Measurements from ENCODE around the gene SAYSD1.

SAYSD1 gene

DNA sequence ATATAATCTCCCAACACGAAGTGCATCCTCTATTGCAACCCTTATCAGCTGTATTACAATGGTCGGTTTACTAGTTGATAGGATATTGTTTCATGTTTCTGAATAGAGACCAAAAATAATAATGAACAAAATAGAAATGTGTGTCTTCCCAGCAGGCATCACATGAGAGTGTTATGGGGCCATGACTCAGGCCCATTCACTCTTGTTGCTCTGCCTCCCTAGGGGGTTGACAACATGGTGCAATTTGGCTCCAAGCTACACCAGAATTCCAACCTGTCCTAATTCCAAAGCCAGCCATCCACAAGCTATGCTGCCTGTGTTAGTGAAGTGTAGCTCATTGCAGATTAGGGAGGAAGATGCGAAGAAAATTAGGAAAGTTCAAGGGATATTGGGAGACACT is 13.1 kb upstream of the SAYSD1 start:
- ATAC-seq, result no peak
- H3K27ac Mint-ChIP-seq, result no peak overlapping the region
- H3K9me3 Mint-ChIP-seq, result peaks cover 6% of the 10 kb centered on the region
- no peaks in the 10 kb centered on the region for H3K4me1 Mint-ChIP-seq
- no peaks in the 10 kb centered on the region for H3K36me3 Mint-ChIP-seq
- H3K4me3 Mint-ChIP-seq, result no peak overlapping the region
- H3K27me3 Mint-ChIP-seq, result peaks cover 9% of the 10 kb centered on the region

DNA sequence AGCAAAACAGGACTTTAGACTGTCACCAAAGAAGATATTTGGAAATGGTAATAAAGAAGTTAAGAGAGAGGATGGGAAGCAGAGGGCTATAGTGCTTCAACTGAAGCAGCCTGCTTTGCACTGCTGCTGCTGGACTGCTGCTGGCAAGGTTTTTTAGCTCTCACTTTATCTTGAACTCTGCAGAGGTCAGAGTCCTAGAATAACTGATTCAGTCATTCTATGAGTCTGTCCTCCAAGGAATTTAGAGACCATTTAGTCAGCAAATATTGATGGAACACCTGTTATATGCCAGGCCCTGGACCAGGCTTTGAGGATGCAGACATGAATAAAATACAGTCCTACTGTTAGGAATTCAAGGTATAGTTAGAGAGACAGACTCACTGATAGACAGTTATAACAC is 9.1 kb upstream of the SAYSD1 start:
- peaks cover 20% of the 10 kb centered on the region for H3K27me3 Mint-ChIP-seq
- H3K36me3 Mint-ChIP-seq, result no peaks in the 10 kb centered on the region
- no peak overlapping the region for H3K4me3 Mint-ChIP-seq
- peaks cover 3% of the 10 kb centered on the region for H3K9me3 Mint-ChIP-seq
- no peaks in the 10 kb centered on the region for H3K4me1 Mint-ChIP-seq
- ATAC-seq, result no peak
- no peak overlapping the region for H3K27ac Mint-ChIP-seq

GRCh38 chr6:39118921-39119320 is 3.9 kb upstream of the SAYSD1 start:
- peaks cover 11% of the 10 kb centered on the region for H3K4me1 Mint-ChIP-seq
- no peaks in the 10 kb centered on the region for H3K9me3 Mint-ChIP-seq
- no peak for ATAC-seq
- H3K36me3 Mint-ChIP-seq, result no peaks in the 10 kb centered on the region
- H3K27ac Mint-ChIP-seq, result no peak overlapping the region
- no peak overlapping the region for H3K4me3 Mint-ChIP-seq
- peaks cover 11% of the 10 kb centered on the region for H3K27me3 Mint-ChIP-seq

DNA sequence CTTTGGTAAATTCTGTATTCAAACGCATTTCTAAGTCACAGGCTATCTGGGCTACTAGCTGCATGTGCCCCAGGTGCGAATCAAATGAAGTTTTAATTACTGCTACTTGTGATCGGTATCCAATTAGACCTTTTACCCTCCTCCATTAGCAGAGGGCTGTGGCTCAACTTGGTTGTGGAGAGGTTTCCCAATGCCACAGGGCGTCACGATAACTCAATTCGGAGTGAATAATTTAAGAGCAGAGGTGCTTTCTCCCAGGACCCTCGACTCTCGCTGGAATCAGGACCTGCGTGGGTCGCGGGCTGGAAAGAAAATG is 640 bp downstream of the SAYSD1 start:
- Mint-ChIP-seq H3K4me1 (peaks cover 34% of the 10 kb centered on the region), H3K27ac (peak overlapping the region; percentile 93), H3K36me3 (peaks cover under 1% of the 10 kb centered on the region), H3K27me3 (no peaks in the 10 kb centered on the region), H3K9me3 (no peaks in the 10 kb centered on the region), H3K4me3 (peak overlapping the region; percentile 83)
- ATAC-seq, result peak; percentile 14

DNA sequence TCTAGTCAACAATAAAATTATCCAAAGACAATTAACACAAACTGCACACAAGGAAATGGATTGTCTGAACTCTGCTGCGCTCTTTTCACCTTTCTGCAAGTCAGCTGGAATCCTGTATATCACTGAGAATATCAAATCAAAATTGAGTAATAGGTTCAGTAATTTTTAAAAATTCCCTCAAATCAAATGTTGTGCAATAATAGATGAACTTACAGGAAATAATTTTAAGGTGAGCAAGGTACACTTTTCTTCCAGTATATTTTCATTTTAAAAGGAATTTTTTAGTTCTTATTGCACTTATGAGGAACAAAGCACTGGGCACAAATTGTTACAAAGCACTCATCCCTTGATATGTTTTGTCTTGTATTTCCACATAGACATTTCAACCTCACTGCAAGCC is 1.2 kb downstream of the SAYSD1 start:
- ATAC-seq, result no peak
- peak overlapping the region; percentile 83 for H3K4me3 Mint-ChIP-seq
- peaks cover 6% of the 10 kb centered on the region for H3K36me3 Mint-ChIP-seq
- H3K27me3 Mint-ChIP-seq, result no peaks in the 10 kb centered on the region
- peaks cover 38% of the 10 kb centered on the region for H3K4me1 Mint-ChIP-seq
- no peaks in the 10 kb centered on the region for H3K9me3 Mint-ChIP-seq
- H3K27ac Mint-ChIP-seq, result peak overlapping the region; percentile 93

DNA sequence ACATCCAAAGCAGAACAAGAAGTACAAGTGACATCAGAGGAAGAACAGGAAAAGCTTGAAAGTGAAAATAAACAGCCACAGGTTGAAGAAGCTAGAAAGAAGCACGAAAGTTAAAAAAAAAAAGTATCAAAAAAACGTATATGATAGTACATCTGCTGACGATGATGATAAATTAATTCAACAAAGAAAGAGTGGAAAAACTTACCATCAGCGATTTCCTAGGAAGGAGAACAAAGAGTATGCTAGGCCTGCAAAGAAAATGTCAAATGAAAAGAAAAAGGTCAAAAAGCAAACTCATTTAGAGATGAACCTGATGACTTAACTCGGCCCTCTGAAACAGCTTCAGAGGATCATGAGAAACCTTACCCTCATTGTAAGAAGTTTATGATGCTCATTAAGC is 3.7 kb downstream of the SAYSD1 start:
- Mint-ChIP-seq H3K27me3 (no peaks in the 10 kb centered on the region), H3K4me3 (peak overlapping the region; percentile 33), H3K9me3 (no peaks in the 10 kb centered on the region), H3K27ac (peak overlapping the region; percentile 89), H3K4me1 (peaks cover 48% of the 10 kb centered on the region), H3K36me3 (peaks cover 15% of the 10 kb centered on the region)
- no peak for ATAC-seq

DNA sequence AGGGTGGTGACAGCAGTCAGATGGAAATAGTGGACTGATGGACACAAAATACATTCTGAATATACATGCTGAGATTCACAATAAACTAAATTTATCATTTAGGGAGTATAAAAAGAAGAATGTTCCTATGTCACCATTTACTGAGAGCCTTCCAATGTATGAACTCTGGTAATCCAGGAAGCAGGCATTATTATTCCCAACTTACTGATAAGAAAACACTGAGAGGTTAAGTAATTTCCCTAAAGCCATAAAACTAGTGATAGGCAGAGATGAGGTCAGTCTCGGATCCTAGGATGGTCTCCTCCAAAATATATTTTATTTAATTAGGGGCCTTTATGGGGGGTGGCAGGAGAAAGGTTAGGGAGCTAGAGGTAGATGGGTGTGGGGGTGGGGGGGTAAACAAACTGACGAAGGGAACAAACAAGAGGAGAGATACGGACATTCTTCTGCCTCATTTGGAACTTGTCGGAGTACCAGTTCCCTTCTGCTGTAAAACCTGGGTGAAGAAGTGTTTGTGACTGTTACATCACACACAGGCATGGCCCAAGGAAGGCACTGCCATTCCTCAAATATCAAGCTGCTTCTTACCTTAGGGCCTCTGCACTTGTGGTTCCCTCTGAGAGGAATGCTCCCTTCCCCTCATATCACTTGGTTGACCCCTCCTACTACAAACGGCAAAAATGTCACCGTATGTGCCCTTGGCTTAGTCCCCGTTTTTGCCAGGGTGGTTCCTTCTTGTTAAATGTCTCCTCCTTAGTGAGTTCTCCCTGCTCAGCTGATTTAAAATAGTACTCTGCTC is 6.7 kb downstream of the SAYSD1 start:
- no peaks in the 10 kb centered on the region for H3K9me3 Mint-ChIP-seq
- H3K27me3 Mint-ChIP-seq, result no peaks in the 10 kb centered on the region
- no peak overlapping the region for H3K27ac Mint-ChIP-seq
- H3K36me3 Mint-ChIP-seq, result peaks cover 33% of the 10 kb centered on the region
- ATAC-seq, result no peak
- peaks cover 38% of the 10 kb centered on the region for H3K4me1 Mint-ChIP-seq
- no peak overlapping the region for H3K4me3 Mint-ChIP-seq

- no peak overlapping the region for H3K4me3 Mint-ChIP-seq
- H3K9me3 Mint-ChIP-seq, result no peaks in the 10 kb centered on the region
- peaks cover 39% of the 10 kb centered on the region for H3K36me3 Mint-ChIP-seq
- ATAC-seq, result no peak
- H3K27me3 Mint-ChIP-seq, result no peaks in the 10 kb centered on the region
- H3K27ac Mint-ChIP-seq, result no peak overlapping the region
- peaks cover 43% of the 10 kb centered on the region for H3K4me1 Mint-ChIP-seq
Measured at GRCh38 chr6:39107641-39108040, 7.3 kb downstream of the SAYSD1 start.

DNA sequence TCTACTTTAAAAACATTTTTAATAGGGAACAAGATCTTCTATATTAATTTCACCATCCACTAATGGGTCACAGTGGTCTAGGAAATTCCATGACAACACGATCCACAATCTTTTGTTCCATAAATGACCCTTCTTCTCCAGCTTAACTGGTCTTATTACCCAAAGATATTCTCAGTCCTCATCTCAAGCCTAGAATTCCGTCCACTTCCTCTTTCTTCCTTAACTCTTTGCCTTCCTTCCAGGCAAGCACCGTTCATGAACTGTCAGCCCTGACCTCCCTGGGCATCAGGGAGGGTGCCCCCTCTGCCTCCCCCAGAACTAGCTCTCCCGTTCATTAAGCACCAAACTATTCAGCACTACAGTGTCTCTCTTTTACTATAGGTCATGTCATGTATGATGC is 8.0 kb downstream of the SAYSD1 start:
- no peak overlapping the region for H3K4me3 Mint-ChIP-seq
- H3K9me3 Mint-ChIP-seq, result no peaks in the 10 kb centered on the region
- H3K27me3 Mint-ChIP-seq, result no peaks in the 10 kb centered on the region
- peak overlapping the region; percentile 2 for H3K27ac Mint-ChIP-seq
- no peak for ATAC-seq
- H3K4me1 Mint-ChIP-seq, result peaks cover 42% of the 10 kb centered on the region
- H3K36me3 Mint-ChIP-seq, result peaks cover 41% of the 10 kb centered on the region

- Mint-ChIP-seq H3K27me3 (no peaks in the 10 kb centered on the region), H3K36me3 (peaks cover 41% of the 10 kb centered on the region), H3K27ac (no peak overlapping the region), H3K4me1 (peaks cover 34% of the 10 kb centered on the region), H3K4me3 (no peak overlapping the region), H3K9me3 (no peaks in the 10 kb centered on the region)
- no peak for ATAC-seq
Measured at GRCh38 chr6:39104528-39104927, 10.5 kb downstream of the SAYSD1 start.

GRCh38 chr6:39102821-39103136 is 12.2 kb downstream of the SAYSD1 start:
- ATAC-seq, result peak; percentile 97
- peaks cover 31% of the 10 kb centered on the region for H3K36me3 Mint-ChIP-seq
- no peaks in the 10 kb centered on the region for H3K9me3 Mint-ChIP-seq
- peak overlapping the region; percentile 64 for H3K27ac Mint-ChIP-seq
- H3K4me3 Mint-ChIP-seq, result peak overlapping the region; percentile 44
- no peaks in the 10 kb centered on the region for H3K27me3 Mint-ChIP-seq
- peaks cover 26% of the 10 kb centered on the region for H3K4me1 Mint-ChIP-seq

DNA sequence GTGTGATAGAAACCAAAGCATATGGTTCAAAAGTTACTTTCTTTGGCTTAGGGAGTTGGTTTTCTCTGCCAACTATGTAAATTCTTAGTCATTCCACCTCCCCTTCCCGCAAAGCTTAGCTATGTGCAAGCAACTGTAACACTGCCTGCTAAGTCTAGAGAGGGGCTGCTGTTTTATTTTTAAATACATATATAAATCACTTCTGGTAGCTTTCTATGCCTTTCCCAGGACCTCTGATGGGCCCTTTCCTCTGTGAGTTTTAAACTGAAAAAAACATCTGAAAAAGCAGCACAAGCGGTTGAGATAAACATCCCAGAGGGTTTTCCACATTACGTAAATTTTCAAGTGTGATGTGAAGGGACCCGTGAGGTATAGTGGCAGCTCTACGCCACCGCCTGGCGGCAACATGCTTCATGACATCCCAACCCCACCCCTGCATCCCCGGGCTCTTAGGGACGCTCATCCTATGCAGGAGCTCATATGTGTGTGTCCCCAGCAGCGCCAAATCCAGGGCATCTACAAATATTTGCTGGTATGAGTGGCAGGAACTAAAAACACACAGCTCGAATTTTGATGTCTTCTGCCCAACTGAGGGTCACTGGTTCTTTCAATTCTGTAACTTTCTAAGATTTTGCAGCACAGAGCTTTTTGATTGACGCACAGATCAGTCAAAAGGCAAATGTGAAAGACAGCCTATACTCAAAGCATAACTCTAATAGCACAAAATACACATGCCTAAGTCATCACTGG is 12.7 kb downstream of the SAYSD1 start:
- peaks cover 30% of the 10 kb centered on the region for H3K36me3 Mint-ChIP-seq
- peak overlapping the region; percentile 40 for H3K4me3 Mint-ChIP-seq
- H3K27ac Mint-ChIP-seq, result peak overlapping the region; percentile 64
- peaks cover 24% of the 10 kb centered on the region for H3K4me1 Mint-ChIP-seq
- H3K9me3 Mint-ChIP-seq, result no peaks in the 10 kb centered on the region
- H3K27me3 Mint-ChIP-seq, result no peaks in the 10 kb centered on the region
- peak; percentile 73 for ATAC-seq

DNA sequence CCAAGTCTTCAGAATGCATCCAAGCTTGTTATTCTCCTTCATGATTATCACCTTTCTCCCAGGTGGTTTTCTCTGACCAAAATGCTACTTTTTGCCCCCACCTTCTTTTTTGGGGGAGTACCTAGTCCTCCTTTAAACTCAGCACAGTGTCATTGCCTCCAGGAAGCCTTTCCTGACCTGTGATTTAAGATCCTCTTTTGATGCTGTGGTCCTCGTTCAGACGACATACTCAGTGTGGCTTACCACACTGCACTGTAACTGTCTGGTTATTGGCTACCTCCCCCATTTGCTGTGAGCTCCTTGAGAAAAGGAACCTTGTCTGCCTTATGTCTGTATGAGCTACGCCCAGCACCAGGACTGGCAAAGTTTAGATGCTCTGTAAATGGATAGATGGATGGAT is 14.6 kb downstream of the SAYSD1 start:
- H3K36me3 Mint-ChIP-seq, result peaks cover 22% of the 10 kb centered on the region
- no peaks in the 10 kb centered on the region for H3K27me3 Mint-ChIP-seq
- H3K27ac Mint-ChIP-seq, result no peak overlapping the region
- H3K9me3 Mint-ChIP-seq, result no peaks in the 10 kb centered on the region
- peaks cover 19% of the 10 kb centered on the region for H3K4me1 Mint-ChIP-seq
- H3K4me3 Mint-ChIP-seq, result no peak overlapping the region
- no peak for ATAC-seq

DNA sequence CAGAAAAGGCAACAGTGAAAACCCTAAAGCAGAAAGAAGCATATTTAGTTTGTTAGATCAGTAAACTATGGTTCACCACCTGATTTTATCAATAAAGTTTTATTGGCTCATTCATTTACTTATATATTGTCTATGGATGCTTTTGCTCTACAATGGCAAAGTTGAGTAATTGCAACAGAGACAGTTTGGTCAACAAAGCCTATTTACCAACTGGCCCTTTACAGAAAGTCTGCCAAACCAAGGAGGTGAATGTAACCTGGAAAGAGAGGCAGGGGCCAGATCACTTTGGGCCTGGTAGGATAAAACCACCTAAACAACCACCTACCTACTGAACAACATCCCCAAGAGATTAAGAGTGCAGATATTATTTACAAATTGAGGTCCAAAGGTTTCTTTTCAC is 19.4 kb downstream of the SAYSD1 start:
- Mint-ChIP-seq H3K9me3 (no peaks in the 10 kb centered on the region), H3K4me1 (peaks cover 4% of the 10 kb centered on the region), H3K27ac (no peak overlapping the region), H3K36me3 (peaks cover 6% of the 10 kb centered on the region), H3K27me3 (peaks cover 24% of the 10 kb centered on the region), H3K4me3 (no peak overlapping the region)
- ATAC-seq, result no peak

- H3K27me3 Mint-ChIP-seq, result peaks cover 38% of the 10 kb centered on the region
- H3K4me1 Mint-ChIP-seq, result no peaks in the 10 kb centered on the region
- peaks cover 6% of the 10 kb centered on the region for H3K36me3 Mint-ChIP-seq
- H3K4me3 Mint-ChIP-seq, result no peak overlapping the region
- H3K27ac Mint-ChIP-seq, result no peak overlapping the region
- H3K9me3 Mint-ChIP-seq, result no peaks in the 10 kb centered on the region
- ATAC-seq, result no peak
Measured at GRCh38 chr6:39093149-39093708, 21.8 kb downstream of the SAYSD1 start.

GRCh38 chr6:39092124-39092523 is 22.9 kb downstream of the SAYSD1 start:
- no peak for ATAC-seq
- Mint-ChIP-seq H3K36me3 (peaks cover 6% of the 10 kb centered on the region), H3K4me1 (no peaks in the 10 kb centered on the region), H3K27ac (no peak overlapping the region), H3K27me3 (peaks cover 47% of the 10 kb centered on the region), H3K9me3 (no peaks in the 10 kb centered on the region), H3K4me3 (no peak overlapping the region)

All from stimulated activated memory B cell treated with anti-CD40 and anti-IgM and Interleukin-4, amounts not matched to agents 10 μg/mL and 1 μg/mL and 100 μg/mL, for 72 hours (primary cell).